Epithelial cell of esophagus (primary cell): Measurements from ENCODE around the gene EEF1A2.

Source experiments
- DNase-seq: peaks from one replicate; pipeline ENCODE4 v3.0.0; 2010; ENCODE audit warnings: low read depth
- H3K4me3 ChIP-seq: 2 replicates; pipeline ENCODE4 v1.5.1; 2011; ENCODE audit warnings: mild to moderate bottlenecking, low read length, control low read depth
- TF ChIP-seq, protein P1 (sequence below): IDR thresholded peaks from 2 replicates; pipeline ENCODE4 v1.5.1; 2011; ENCODE audit warnings: low read depth, mild to moderate bottlenecking, low read length, control low read depth, inconsistent platforms; ENCODE audit not compliant: insufficient read depth; ENCODE audit errors: missing control alignments

Gene EEF1A2

GRCh38 chr20:63525185-63525584 lies 26.3 kb upstream of the EEF1A2 start:
- no peak for DNase-seq
- TF ChIP-seq, protein P1, sequence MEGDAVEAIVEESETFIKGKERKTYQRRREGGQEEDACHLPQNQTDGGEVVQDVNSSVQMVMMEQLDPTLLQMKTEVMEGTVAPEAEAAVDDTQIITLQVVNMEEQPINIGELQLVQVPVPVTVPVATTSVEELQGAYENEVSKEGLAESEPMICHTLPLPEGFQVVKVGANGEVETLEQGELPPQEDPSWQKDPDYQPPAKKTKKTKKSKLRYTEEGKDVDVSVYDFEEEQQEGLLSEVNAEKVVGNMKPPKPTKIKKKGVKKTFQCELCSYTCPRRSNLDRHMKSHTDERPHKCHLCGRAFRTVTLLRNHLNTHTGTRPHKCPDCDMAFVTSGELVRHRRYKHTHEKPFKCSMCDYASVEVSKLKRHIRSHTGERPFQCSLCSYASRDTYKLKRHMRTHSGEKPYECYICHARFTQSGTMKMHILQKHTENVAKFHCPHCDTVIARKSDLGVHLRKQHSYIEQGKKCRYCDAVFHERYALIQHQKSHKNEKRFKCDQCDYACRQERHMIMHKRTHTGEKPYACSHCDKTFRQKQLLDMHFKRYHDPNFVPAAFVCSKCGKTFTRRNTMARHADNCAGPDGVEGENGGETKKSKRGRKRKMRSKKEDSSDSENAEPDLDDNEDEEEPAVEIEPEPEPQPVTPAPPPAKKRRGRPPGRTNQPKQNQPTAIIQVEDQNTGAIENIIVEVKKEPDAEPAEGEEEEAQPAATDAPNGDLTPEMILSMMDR = no peak
- H3K4me3 ChIP-seq = no peak overlapping the region

DNA sequence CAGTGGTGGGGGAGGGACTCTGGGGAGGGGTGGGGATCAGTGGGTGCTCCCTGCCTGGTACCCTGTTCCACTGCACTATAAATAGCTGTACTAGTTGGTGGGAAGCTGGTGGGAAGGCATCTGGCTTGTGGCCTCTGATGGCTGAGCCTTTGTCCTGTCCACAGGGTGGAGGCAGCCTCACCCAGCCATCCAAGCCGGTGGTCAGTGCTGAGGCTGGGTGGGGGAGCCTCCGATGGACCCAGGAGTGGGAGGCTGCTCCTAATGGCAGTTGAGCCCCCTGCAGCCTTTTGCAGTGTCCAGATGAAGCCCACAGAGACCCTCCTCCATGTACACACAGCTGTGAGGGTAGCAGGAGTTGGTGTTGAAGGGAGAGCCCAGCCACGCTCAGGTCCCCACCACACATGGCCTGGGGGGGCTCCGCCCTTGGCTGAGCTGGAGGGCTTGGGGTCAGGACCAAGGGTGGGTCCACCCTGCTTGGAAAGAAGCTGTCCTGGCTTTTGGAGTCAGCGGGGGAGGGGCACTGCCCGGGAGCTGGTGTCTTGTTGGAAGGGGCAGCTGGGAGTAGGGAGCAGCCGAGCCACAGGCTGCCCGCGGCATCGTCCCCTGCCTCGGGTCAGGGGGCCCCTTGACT lies 24.2 kb upstream of the EEF1A2 start:
- H3K4me3 ChIP-seq = no peak overlapping the region
- TF ChIP-seq, protein P1 = no peak
- DNase-seq = no peak

DNA sequence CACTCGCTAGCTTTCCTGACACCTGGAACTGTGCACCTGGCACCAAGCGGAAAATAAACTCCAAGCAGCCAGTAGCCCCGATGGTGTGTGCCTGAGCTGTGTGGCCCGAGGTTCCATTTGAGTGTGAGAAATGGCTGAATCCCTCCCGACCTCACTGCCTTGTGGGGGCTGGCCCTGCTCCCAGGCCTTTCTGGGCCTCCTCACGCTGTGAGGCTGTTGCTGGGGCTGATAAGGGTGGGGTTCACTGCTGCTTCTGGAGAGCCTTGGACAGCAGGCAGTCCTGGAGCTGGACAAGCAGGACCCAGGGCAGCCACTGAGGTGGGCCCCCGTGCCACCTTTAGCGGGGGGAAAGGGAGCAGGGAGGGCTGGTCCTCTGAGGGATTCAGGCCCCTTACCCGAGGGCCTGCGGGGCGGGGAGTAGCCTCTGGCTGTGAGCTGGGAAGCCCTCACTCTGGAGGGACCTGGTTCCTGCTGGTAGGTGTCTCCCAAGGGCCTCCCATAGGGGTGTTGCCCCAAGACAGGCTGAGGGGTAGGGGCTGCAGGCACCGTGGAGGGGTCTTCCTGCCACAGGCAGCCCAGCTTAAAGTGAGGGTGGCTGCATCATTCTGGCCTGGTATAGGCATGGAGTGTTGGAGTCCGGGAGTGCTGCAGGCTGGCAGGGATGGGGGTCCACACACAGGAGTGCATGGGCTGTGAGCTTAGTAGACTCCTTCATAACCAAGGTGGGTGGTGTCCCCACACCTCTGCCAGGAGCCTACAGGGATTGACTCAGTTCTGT lies 23.4 kb upstream of the EEF1A2 start:
- TF ChIP-seq, protein P1 = no peak
- DNase-seq = no peak
- H3K4me3 ChIP-seq = peak overlapping the region; percentile 83

DNA sequence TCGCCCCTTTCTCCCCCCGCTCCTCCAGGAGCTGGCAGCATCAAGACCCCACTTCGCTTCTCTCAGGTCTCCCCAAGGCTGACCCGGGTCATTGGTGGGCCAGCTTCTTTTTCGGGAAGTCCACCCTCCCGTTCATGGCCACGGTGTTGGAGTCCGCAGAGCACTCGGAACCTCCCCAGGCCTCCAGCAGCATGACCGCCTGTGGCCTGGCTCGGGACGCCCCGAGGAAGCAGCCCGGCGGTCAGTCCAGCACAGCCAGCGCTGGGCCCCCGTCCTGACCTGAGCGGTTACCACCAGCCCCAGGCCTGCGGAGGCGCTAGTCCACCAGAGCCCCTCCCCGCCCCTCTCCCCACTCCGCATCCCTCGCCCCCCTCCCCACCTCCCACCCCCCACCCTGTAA lies 22.7 kb upstream of the EEF1A2 start:
- TF ChIP-seq, protein P1 = no peak
- peak overlapping the region; percentile 83 for H3K4me3 ChIP-seq
- DNase-seq = no peak

DNA sequence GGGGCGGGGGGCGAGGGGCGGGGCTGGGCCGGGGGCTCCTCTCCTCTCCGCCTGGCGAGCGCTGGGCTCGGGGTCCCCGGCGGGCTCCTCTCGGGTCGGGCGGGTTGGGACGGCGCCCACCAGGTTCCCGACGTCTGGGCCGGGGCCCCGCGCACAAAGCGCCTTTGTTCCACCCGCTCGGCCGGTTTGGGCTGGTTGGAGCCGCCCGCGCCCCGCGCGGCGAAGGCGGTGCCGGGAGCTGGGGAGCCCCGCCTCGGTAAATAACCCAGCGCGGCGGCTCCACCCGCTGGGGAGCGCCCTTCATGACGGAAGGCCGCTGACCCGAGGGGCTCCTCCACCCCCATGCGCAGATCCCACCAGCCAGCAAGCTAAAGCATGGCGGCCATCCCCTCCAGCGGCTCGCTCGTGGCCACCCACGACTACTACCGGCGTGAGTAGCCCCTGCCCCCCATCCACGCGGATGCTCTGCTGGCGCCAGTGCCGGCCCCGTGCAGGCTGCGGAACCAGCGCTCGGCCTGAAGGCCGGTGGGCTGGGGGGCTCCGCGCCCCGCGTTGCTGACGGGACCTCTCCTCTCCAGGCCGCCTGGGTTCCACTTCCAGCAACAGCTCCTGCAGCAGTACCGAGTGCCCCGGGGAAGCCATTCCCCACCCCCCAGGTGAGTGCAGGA lies 22.2 kb upstream of the EEF1A2 start:
- TF ChIP-seq, protein P1 = no peak
- DNase-seq = peak; percentile 81

DNA sequence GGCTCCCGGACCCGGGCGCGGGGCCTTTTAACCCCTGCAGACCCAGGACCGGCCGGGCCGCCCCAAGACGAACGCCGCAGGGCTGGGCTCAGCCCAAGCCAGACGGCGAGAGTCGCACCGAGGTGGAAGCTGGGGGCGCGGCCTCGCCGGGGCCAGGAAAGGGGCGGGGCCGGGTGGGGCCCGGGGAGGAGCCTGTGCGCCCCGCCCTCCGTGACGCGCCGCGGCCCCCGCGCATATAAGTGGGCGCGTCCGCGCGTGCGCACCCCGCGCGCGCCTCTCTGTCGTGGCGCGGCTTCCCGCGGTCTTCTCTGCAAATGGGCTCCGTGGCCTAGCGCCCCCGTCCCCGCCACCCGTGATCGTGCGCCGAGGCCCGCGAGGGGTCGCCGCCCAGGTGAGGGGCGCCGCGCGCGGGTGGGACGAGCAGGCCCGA lies 21.6 kb upstream of the EEF1A2 start, which contains the start of gene PPDPF:
TSS of gene PPDPF (plus strand) at position 262 of the 430 bp plus-strand sequence. CDS start 544 bp downstream, outside the sequence.
- peak; percentile 83 for DNase-seq
- peak within 1 kb of the TSS; percentile 83 for H3K4me3 ChIP-seq
- TF ChIP-seq, protein P1 = no peak

More for the DNA sequence above, 22.2 kb upstream of the EEF1A2 start:
- H3K4me3 ChIP-seq = peak overlapping the region; percentile 83
